ENCODE measurements around the gene CLN5.
"Not testable (repeated sequence)": the region's sequence is repeated elsewhere in the genome, so short reads cannot be mapped to it uniquely, and the experiment has no call there.

Gene CLN5

GRCh38 chr13:76976490-76976889 is 15.4 kb upstream of the CLN5 start:
- ATAC-seq, result no peak

- ATAC-seq, result no peak
These were observed 15.0 kb upstream of the CLN5 start for GRCh38 chr13:76976929-76977328.

- peak; percentile 99 to 100 for ATAC-seq
These were observed 11.7 kb upstream of the CLN5 start for GRCh38 chr13:76980075-76980718.

GRCh38 chr13:76982061-76982460 is 9.8 kb upstream of the CLN5 start:
- ATAC-seq, result no peak

- no peak for ATAC-seq
These were observed 8.2 kb upstream of the CLN5 start for GRCh38 chr13:76983676-76984075.

- ATAC-seq, result peak; percentile 83 to 86
These were observed 467 bp upstream of the CLN5 start for GRCh38 chr13:76991432-76991795.

- ATAC-seq, result no peak
These were observed 694 bp downstream of the CLN5 start for GRCh38 chr13:76992548-76993001.

- no peak for ATAC-seq
These were observed 1.1 kb downstream of the CLN5 start for GRCh38 chr13:76993021-76993420.

- no peak for ATAC-seq
These were observed 1.6 kb downstream of the CLN5 start for GRCh38 chr13:76993473-76993872.

- no peak for ATAC-seq
These were observed 2.4 kb downstream of the CLN5 start for GRCh38 chr13:76994281-76994680.

- no peak for ATAC-seq
These were observed 8.6 kb downstream of the CLN5 start for GRCh38 chr13:77000475-77000874.

- peak; percentile 27 to 30 for ATAC-seq
These were observed 9.7 kb downstream of the CLN5 start for GRCh38 chr13:77001540-77001939.

GRCh38 chr13:77001963-77002587 is 10.2 kb downstream of the CLN5 start:
- peak; percentile 70 to 77 for ATAC-seq

GRCh38 chr13:77002590-77003190 is 10.8 kb downstream of the CLN5 start:
- ATAC-seq, result no peak

GRCh38 chr13:77008337-77008736 is 16.5 kb downstream of the CLN5 start:
- peak; percentile 28 to 51 for ATAC-seq

- ATAC-seq, result peak; percentile 93
These were observed 17.1 kb downstream of the CLN5 start for GRCh38 chr13:77009011-77009410.

- not testable (repeated sequence) for ATAC-seq
These were observed 17.8 kb downstream of the CLN5 start for GRCh38 chr13:77009719-77010118.

- ATAC-seq, result no peak
These were observed 22.1 kb downstream of the CLN5 start for GRCh38 chr13:77013853-77014542.

- no peak for ATAC-seq
These were observed 23.2 kb downstream of the CLN5 start for GRCh38 chr13:77014906-77015685.

GRCh38 chr13:77016251-77016812 is 24.5 kb downstream of the CLN5 start:
- no peak for ATAC-seq

- no peak for ATAC-seq
These were observed 25.2 kb downstream of the CLN5 start for GRCh38 chr13:77016888-77017623.

- no peak for ATAC-seq
These were observed 27.9 kb downstream of the CLN5 start for GRCh38 chr13:77019756-77020155.
